WERI-Rb-1 (cell line): ENCODE data around the gene TENT4B.

Experiments
- DNase-seq: peaks from one replicate; pipeline ENCODE4 v3.0.0-alpha.2; 2020
- H3K27ac ChIP-seq: fragments of 250-450 bp; sonication (Bioruptor Pico); 2 replicates; pipeline ENCODE4 v1.5.1; 2020; ENCODE audit warnings: mild to moderate bottlenecking, moderate library complexity
- H3K27me3 ChIP-seq: fragments of 250-450 bp; sonication (Bioruptor Pico); 2 replicates; pipeline ENCODE4 v1.5.1; 2021; ENCODE audit warnings: mild to moderate bottlenecking, low read depth, moderate library complexity; ENCODE audit not compliant: insufficient read depth, severe bottlenecking
- H3K36me3 ChIP-seq: fragments of 250-450 bp; sonication (Bioruptor Pico); 2 replicates; pipeline ENCODE4 v1.5.1; 2020; ENCODE audit warnings: mild to moderate bottlenecking, moderate library complexity
- H3K4me3 ChIP-seq: 2 replicates; pipeline ENCODE4 v1.5.1; 2011; ENCODE audit warnings: low read depth, mild to moderate bottlenecking, control low read depth, low read length
- H3K9me3 ChIP-seq: fragments of 250-450 bp; sonication (Bioruptor Pico); 2 replicates; pipeline ENCODE4 v1.5.1; 2021; ENCODE audit warnings: mild to moderate bottlenecking, moderate library complexity; ENCODE audit not compliant: severe bottlenecking
- TF ChIP-seq, protein P1 (sequence below): IDR thresholded peaks from 2 replicates; pipeline ENCODE4 v1.5.1; 2011; ENCODE audit warnings: low read depth, mild to moderate bottlenecking, control low read depth, inconsistent platforms, low read length

Gene TENT4B

GRCh38 chr16:50192386-50193050, 39.4 kb downstream of the TENT4B start:
- no peak for DNase-seq
- Histone ChIP-seq H3K27me3 (no peaks in the 10 kb centered on the region), H3K4me3 (no peak overlapping the region), H3K36me3 (no peaks in the 10 kb centered on the region), H3K9me3 (no peaks in the 10 kb centered on the region), H3K27ac (no peak overlapping the region)
- TF ChIP-seq, protein P1, sequence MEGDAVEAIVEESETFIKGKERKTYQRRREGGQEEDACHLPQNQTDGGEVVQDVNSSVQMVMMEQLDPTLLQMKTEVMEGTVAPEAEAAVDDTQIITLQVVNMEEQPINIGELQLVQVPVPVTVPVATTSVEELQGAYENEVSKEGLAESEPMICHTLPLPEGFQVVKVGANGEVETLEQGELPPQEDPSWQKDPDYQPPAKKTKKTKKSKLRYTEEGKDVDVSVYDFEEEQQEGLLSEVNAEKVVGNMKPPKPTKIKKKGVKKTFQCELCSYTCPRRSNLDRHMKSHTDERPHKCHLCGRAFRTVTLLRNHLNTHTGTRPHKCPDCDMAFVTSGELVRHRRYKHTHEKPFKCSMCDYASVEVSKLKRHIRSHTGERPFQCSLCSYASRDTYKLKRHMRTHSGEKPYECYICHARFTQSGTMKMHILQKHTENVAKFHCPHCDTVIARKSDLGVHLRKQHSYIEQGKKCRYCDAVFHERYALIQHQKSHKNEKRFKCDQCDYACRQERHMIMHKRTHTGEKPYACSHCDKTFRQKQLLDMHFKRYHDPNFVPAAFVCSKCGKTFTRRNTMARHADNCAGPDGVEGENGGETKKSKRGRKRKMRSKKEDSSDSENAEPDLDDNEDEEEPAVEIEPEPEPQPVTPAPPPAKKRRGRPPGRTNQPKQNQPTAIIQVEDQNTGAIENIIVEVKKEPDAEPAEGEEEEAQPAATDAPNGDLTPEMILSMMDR: no peak

- TF ChIP-seq, protein P1: no peak
- Histone ChIP-seq H3K4me3 (no peak overlapping the region), H3K27ac (no peak overlapping the region), H3K9me3 (peaks cover 2% of the 10 kb centered on the region), H3K27me3 (no peaks in the 10 kb centered on the region), H3K36me3 (no peaks in the 10 kb centered on the region)
- no peak for DNase-seq
Measured at GRCh38 chr16:50193594-50193993, 40.5 kb downstream of the TENT4B start.

DNA sequence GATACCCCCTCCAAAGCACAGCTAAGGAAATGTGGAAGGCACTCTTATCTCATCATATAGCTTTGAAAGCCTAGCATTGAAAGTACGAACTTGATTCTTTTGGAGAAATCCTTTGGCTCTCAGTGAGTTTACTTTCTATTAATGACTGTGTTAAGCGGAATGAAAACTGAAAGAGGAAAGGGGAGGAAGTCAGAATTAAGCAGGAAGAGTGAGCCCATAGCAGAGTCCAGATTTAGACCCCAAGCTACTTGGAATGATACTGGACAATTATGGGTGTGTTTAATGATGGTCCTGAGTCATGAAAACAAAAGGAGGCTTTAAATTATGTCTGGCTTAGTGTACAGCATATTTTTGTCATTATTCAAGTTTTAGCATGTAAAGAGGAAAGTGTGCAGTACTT, 42.2 kb downstream of the TENT4B start:
- TF ChIP-seq, protein P1: no peak
- no peak overlapping the region for H3K4me3 ChIP-seq
- H3K9me3 ChIP-seq: peaks cover 2% of the 10 kb centered on the region
- no peak overlapping the region for H3K27ac ChIP-seq
- no peaks in the 10 kb centered on the region for H3K36me3 ChIP-seq
- no peak for DNase-seq
- no peaks in the 10 kb centered on the region for H3K27me3 ChIP-seq

DNA sequence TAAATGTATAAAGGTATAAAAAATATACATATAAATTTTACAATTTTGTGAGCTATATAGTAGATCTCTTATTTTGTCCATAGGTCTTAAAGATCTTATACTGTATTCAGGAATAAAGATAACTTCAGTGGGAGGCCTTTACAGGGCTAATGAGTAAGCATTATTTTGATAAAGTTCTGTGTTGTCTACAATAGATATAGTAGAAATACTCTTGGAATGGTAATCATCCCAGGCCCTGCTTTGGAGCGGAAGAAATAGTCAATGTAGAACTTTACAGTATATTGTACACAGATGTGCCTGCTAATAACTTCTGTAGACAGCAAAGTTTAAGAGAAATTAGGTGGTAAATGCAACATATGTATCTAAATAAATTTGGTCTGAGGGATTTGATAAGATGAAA, 42.6 kb downstream of the TENT4B start:
- TF ChIP-seq, protein P1: no peak
- no peak overlapping the region for H3K27ac ChIP-seq
- H3K4me3 ChIP-seq: no peak overlapping the region

GRCh38 chr16:50197582-50197981, 44.5 kb downstream of the TENT4B start:
- H3K4me3 ChIP-seq: no peak overlapping the region
- no peak for DNase-seq
- TF ChIP-seq, protein P1: no peak
- no peaks in the 10 kb centered on the region for H3K36me3 ChIP-seq
- H3K27me3 ChIP-seq: no peaks in the 10 kb centered on the region
- H3K27ac ChIP-seq: no peak overlapping the region
- H3K9me3 ChIP-seq: peaks cover 2% of the 10 kb centered on the region

More for the DNA sequence above, 42.6 kb downstream of the TENT4B start:
- Histone ChIP-seq H3K9me3 (peaks cover 2% of the 10 kb centered on the region), H3K27me3 (no peaks in the 10 kb centered on the region), H3K36me3 (no peaks in the 10 kb centered on the region)
- no peak for DNase-seq

DNA sequence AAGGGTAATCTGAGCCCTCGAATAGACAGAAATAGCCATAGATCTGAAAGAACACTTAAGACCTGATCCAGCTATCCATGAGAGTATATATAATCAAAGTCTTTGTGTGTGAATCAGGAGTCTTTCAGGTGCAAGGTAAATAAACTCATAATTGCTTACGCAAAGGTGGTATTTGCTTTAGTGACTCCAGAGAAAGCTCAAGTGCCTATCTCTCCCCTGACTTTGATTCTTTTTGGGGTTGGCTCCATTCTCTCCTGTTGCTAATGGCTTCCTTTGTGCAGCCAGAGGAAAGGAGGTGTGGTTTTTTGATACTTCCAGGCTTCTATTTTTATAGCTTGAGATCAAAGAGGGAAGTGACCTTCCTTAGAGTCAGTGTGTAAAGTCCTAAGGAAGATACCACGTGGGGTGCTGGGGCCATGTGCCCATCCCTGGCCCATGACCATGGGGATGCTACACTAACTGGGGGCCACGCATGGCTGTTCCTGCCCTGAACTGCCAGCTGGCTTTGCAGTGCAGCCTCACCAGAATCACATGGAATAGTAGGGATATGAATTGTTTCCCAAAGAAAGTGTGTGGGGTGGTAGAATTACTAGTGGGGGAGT, 45.8 kb downstream of the TENT4B start:
- Histone ChIP-seq H3K27ac (no peak overlapping the region), H3K36me3 (no peaks in the 10 kb centered on the region), H3K9me3 (peaks cover 2% of the 10 kb centered on the region), H3K27me3 (no peaks in the 10 kb centered on the region), H3K4me3 (no peak overlapping the region)
- TF ChIP-seq, protein P1: no peak
- DNase-seq: no peak
